ENCODE data around the gene CRY2. TPM values are rescaled to one million over a fixed set of nuclear protein-coding genes. Genes with fewer than 3 reads are reported as not detected.
A peak's percentile ranks its signal among the peaks of the same experiment; 100 is the strongest.

Gene CRY2
- total and polyA plus RNA-seq, 8 donors, result 26.6 to 42.3 (median 31.2) TPM

DNA sequence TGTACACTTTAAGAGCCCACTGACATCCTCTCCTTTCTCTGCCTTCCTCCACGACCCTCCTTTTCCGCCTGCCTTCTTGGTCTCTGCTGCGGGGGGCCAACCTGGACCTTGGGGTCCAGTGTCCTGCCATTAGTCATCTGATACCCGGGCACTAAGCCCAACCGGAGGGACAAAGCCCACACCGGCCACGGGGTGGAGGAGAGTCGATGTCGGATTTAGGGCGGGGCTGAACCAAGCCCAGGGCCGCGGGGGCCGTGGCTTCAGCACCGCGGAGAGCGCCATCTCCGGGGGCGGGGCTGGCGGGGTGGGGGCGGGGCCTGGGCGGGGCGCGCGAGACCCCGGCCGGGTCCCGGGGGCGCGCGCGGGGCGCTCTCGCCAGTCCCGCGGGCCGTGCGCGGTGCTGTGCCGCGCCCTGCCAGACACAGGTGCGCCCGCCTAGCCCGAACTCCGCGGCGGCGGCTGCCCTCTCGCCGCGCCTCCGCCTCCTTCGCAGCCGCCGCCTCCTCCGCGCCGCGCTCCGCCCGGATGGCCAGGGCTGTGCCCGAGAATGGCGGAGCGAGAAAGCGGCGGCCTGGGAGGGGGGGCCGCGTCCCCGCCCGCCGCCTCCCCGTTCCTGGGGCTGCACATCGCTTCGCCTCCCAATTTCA lies 38.1 kb downstream of the CRY2 start, which contains the start of gene MAPK8IP1:
TSS of gene MAPK8IP1 (plus strand) at position 378 of the 647 bp plus-strand sequence. CDS start at position 548, 170 bp downstream.
- H3K36me3 ChIP-seq, result peaks cover 0 to 26% of the 10 kb centered on the region in 2 donors
- intact Hi-C loops (cut with DNase I), result no loop called here
- TF ChIP-seq, protein P1, sequence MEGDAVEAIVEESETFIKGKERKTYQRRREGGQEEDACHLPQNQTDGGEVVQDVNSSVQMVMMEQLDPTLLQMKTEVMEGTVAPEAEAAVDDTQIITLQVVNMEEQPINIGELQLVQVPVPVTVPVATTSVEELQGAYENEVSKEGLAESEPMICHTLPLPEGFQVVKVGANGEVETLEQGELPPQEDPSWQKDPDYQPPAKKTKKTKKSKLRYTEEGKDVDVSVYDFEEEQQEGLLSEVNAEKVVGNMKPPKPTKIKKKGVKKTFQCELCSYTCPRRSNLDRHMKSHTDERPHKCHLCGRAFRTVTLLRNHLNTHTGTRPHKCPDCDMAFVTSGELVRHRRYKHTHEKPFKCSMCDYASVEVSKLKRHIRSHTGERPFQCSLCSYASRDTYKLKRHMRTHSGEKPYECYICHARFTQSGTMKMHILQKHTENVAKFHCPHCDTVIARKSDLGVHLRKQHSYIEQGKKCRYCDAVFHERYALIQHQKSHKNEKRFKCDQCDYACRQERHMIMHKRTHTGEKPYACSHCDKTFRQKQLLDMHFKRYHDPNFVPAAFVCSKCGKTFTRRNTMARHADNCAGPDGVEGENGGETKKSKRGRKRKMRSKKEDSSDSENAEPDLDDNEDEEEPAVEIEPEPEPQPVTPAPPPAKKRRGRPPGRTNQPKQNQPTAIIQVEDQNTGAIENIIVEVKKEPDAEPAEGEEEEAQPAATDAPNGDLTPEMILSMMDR (IDR thresholded peaks at IDR 0.05), result no peak
- H3K4me1 ChIP-seq, result peaks cover 0 to 7% of the 10 kb centered on the region in 2 donors
- no peaks in the 10 kb centered on the region for H3K9me3 ChIP-seq
- H3K4me3 ChIP-seq, result peak within 1 kb of the TSS; percentile 32 to 44
- ATAC-seq (peak; percentile 90), DNase-seq (peak in 2 of 4 donors; percentile 54 to 86)
- H3K27ac ChIP-seq, result no peak within 1 kb of the TSS
- peaks cover 0 to 29% of the 10 kb centered on the region in 2 donors for H3K27me3 ChIP-seq

DNA sequence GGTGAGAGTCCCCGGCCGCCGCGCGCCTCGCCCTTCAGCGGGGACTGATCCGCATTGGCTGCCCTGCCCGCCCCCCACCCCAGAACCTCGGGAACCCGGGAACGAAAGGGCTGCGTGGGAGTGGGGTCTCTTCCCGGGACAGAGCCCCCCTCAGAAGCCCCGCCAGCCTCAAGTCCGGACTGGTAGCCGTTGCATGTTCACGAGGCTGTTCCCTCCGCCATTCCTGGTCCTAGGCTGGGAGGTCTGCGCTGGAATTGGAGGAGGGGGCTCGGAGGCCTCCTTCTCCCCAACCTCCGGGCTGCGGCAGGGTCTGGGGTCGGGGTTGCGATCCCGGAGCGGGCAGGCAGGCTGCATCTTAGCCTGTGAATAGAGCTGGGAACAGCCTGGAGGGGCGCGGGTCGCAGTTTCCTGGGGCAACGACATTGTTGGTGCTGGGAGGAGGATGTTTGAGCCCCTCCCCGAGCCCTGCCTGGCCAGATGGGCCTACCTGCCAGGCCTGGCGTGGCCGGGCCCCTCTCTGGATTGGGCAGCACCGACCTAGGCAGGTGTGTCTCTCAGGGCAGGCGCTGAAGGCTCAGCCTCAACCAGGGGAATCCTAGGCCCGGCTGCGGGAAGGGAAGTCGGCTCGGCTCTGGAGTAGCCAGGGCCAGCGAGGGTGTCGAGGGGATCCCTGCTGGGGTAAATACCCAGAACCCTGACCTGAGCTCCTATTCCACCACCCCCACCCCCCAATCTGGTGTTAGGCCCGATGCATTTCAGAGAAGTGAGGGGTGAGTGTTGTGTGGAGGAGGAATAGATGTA lies 38.8 kb downstream of the CRY2 start:
- H3K4me3 ChIP-seq, result peak overlapping the region; percentile 32 to 44
- intact Hi-C loops (cut with DNase I), result no loop called here
- peaks cover 0 to 7% of the 10 kb centered on the region in 2 donors for H3K4me1 ChIP-seq
- no peak overlapping the region for H3K27ac ChIP-seq
- peaks cover 0 to 29% of the 10 kb centered on the region in 2 donors for H3K27me3 ChIP-seq
- ATAC-seq (no peak), DNase-seq (peak in 1 of 4 donors; percentile 66)
- H3K9me3 ChIP-seq, result no peaks in the 10 kb centered on the region
- TF ChIP-seq, protein P1 (IDR thresholded peaks at IDR 0.05), result no peak
- peaks cover 0 to 18% of the 10 kb centered on the region in 2 donors for H3K36me3 ChIP-seq

DNA sequence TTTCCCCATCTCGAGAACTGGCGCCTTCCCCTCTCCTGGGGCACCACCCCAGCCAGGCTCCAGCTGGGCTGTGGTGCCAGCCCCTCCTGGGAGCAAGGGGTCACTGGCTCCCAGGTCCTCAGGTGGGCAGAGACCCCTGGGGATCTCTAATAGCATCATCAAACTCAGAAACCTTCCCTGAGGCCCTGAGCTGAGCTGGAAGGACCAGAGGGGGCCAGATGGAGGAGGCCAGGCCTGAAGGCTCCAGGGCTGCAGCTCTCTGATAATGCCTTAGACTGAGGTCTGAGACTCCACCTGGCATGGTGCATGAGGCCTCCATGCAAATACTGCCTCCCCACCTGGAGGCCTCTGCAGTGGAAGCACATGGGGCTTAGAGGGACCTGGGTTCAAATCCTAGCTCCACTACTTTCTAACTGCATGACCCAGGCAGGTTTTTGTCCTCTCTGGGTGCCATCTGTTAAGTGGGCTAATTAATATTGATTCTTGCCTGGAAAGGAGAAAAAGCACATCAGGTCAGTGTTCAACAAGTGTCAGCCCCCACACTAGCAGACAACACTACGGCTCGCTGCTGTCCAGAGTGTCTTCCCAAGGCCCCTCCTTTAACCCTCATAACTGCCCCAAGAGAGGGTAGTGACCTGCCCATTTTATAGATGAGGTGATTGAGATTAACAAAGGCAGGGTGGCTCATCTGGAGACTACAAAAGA lies 39.7 kb downstream of the CRY2 start:
- intact Hi-C loops (cut with DNase I), result no loop called here
- peaks cover 0 to 10% of the 10 kb centered on the region in 2 donors for H3K36me3 ChIP-seq
- DNase-seq, result no peak
- TF ChIP-seq, protein P1 (IDR thresholded peaks at IDR 0.05), result no peak
- H3K27me3 ChIP-seq, result peaks cover 0 to 29% of the 10 kb centered on the region in 2 donors
- ATAC-seq, result no peak
- H3K4me1 ChIP-seq, result peaks cover 0 to 7% of the 10 kb centered on the region in 2 donors
- H3K4me3 ChIP-seq, result no peak overlapping the region
- H3K9me3 ChIP-seq, result no peaks in the 10 kb centered on the region
- no peak overlapping the region for H3K27ac ChIP-seq

DNA sequence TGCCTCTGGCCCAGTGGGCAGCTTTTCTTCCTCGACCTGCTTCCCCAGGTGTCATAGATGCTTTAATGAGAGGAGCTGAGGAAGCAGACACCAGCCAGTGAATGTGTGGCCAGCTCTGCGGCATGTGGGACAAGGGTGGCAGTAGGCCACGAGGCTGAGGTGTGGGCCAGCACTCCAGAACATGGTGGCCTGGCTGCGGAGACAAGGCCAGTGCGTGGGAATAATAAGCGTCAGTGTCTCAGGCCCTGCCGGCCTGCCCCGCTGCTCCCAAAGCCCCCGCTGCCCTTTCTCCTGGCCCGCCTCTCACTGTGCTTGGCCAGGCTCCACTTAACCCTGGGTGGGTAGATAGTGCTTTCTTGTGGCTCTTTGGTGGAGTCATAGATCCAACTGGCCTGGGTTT lies 40.3 kb downstream of the CRY2 start:
- TF ChIP-seq, protein P1 (IDR thresholded peaks at IDR 0.05), result no peak
- DNase-seq (peak in 1 of 4 donors; percentile 68), ATAC-seq (no peak)
- Histone ChIP-seq H3K36me3 (peaks cover 0 to 4% of the 10 kb centered on the region in 2 donors), H3K27ac (no peak overlapping the region), H3K4me1 (peaks cover 0 to 7% of the 10 kb centered on the region in 2 donors), H3K4me3 (no peak overlapping the region), H3K27me3 (peaks cover 0 to 29% of the 10 kb centered on the region in 2 donors), H3K9me3 (no peaks in the 10 kb centered on the region)
- intact Hi-C loops (cut with DNase I), result no loop called here

Measured in left lung (tissue), 10 donors.